ENCODE results near the gene C1orf159.
"Not testable (repeated sequence)": the region's sequence is repeated elsewhere in the genome, so short reads cannot be mapped to it uniquely, and the experiment has no call there.

The C1orf159 gene

DNA sequence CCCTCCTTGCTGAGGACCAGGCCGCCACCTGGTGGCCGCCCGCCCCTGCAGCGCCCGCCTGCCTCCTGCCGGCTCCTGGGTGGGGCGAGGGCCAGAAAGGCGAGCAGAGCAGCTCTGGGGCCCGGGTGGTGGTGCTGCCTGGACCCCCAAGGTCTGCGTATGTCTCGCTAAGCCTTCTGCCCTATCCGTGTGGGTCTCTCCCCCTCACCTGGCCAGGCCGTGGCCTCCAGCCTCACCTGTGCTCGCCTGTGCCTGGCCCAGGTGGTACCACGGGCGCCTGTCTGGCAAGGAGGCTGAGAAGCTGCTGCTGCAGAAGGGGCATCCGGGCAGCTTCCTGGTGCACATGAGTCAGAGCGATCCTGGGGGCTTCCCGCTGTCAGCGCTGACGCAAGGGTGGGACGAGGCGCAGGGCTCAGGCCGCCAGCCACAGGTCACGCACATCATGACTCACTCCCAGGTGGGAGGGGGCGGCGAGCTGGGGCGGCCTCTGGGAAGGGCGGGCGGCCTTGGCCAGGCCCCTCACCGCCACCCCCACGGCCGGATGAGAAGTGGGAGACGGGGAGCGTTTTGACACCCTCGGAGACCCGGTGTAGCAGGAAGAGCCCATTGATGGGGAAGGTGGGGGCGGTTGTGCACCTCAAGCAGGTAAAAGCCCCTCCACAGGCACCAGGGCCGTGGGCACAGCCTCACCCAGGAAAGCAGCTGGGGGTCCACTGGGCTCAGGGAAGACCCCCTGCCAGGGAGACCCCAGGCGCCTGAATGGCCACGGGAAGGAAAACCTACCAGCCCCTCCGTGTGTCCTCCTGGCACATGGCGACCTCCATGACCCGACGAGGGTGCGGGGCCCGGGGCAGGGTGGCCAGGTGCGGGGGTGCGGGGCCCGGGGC is 51.7 kb downstream of the C1orf159 start:
- peak in 1 of 2 experiments; percentile 47 for DNase-seq

GRCh38 chr1:1063261-1063944 is 52.5 kb downstream of the C1orf159 start:
- DNase-seq = no peak

- no peak for DNase-seq
Observed at GRCh38 chr1:1062348-1063163, 53.3 kb downstream of the C1orf159 start.

GRCh38 chr1:1061682-1062345 is 54.1 kb downstream of the C1orf159 start:
- no peak for DNase-seq

DNA sequence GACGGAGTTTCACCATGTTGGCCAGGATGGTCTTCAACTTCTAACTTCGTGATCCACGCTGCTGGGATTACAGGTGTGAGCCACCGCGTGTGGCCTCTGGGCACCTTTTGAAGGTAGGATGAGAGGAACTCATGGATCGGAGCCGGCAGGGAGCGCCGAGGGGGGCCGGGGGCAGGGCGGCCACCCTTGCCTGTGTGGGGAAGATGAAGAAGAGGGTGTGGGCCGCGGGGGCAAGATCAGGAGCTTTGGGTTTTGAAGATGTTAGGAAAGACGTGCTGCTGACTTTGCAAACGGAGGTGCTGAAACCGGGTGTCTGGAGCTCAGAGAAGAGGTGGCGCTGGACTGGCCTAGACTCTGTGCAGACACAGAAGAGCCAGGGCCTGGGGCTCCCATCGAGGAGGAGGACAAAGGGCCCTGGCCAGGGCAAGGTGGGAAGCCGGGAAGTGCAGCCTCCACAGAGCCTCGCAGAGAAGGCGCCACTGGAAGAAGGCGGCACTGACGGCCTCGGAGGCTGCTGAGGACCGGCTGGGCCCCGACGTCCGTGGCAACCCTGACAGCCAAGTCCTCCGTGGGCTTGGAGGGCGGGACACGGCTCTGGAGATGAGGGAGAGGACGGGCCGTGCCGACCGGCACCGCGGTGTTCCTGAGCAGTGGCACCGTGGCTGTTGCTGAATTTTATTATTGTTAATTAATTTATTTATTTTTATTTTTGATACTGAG is 55.4 kb downstream of the C1orf159 start:
- no peak for DNase-seq

DNA sequence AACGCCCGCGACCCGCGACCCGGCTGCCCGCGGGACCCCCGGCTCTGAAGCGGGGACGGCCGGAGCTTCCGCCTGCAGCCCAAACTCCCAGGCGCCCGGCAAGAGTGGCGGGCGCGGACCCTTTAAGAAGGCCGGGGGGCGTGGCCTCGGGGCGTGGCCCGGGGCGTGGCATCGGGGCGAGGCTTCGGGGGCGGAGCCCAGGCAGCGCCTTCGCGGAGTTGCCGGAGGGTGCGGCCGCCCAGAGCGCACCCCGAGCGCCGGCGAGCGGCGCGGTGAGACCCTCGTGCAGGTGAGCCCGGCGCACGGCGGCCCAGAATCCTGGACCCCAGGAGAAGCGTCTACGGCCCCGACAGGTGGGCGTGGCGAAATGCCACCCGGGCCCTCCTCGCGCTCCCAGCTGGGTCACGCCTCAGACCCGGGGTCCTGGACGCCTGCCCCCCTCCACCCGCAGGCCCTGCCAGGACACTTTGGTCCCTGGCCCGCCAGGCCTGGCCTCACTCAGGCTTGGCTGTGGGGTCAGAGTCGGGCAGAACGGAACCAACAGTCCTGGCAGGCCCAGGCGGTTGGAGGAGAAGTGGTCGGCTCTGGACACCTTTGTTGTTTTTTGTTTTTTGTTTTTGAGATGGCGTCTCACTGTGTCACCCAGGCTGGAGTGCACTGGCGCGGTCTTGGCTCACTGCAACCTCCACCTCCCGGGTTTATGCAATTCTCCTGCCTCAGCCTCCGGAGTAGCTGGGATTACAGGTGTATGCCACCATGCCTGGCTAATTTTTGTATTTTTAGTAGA is 56.2 kb downstream of the C1orf159 start:
- peak; percentile 62 to 94 for DNase-seq

DNA sequence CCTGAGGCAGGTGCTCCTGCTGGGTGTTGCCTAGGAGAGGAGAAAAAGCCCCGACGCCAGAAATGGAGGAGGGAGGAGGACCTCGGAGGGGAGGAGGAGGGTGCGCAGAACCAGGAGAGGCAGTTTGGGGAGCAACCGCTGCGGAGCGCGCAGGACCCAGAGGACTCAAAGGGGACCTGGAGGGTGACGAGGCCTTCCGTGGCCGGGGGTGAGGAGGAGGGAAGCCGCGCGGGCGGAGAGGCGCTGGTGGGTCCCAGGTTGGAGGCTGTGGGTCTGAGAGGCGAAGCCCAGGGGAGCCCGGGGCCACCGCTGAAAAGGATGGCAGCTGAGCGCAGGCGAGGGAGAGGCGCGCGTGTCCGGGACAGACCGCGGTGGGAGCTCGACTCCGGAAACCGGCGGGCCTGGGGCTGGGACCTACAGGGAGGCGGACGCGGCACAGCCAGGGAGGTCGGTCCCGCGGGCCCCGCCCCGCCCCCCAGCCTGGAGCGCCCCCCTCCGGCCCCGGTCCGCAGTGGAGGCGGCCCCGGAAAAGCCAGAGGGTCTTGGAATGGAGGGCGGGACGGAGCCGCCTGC is 56.9 kb downstream of the C1orf159 start:
- no peak for DNase-seq

GRCh38 chr1:1058088-1058905 is 57.6 kb downstream of the C1orf159 start:
- DNase-seq = no peak

GRCh38 chr1:1057769-1058087 is 58.2 kb downstream of the C1orf159 start:
- DNase-seq = not testable (repeated sequence)

- DNase-seq = no peak
Observed at GRCh38 chr1:1055841-1056736, 59.8 kb downstream of the C1orf159 start.

DNA sequence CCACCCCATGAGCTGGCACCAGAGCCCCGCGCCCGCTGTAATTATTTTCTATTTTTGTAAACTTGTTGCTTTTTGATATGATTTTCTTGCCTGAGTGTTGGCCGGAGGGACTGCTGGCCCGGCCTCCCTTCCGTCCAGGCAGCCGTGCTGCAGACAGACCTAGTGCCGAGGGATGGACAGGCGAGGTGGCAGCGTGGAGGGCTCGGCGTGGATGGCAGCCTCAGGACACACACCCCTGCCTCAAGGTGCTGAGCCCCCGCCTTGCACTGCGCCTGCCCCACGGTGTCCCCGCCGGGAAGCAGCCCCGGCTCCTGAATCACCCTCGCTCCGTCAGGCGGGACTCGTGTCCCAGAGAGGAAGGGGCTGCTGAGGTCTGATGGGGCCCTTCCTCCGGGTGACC is 60.9 kb downstream of the C1orf159 start:
- DNase-seq = no peak

DNA sequence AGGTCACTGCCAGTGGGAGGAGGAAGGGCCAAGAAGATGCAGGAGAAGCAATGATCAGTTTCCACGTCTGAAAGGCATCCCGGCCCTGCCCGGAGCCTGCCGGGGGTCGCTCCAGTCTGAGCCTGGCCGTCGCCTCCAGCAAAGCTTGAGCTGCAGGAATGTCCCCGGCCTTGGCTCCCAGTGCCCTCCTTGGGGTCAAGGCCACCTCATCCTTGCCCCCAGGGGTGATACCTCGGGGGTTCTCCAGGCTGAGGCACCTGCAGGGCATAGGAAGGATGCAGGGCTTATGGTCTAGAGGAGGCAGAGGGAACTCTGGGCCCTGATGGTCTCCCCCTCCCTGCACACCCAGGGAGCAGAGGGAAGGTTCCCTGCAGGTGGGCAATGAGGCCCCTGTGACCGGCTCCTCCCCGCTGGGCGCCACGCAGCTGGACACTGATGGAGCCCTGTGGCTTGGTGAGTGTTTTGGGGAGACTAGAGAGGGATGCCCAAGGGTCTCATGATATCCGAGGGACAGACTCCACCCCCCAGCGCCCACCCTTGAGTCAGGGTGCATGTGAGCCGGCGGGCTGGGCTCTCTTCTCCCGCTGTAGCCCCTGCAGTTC is 61.7 kb downstream of the C1orf159 start:
- DNase-seq = no peak

DNA sequence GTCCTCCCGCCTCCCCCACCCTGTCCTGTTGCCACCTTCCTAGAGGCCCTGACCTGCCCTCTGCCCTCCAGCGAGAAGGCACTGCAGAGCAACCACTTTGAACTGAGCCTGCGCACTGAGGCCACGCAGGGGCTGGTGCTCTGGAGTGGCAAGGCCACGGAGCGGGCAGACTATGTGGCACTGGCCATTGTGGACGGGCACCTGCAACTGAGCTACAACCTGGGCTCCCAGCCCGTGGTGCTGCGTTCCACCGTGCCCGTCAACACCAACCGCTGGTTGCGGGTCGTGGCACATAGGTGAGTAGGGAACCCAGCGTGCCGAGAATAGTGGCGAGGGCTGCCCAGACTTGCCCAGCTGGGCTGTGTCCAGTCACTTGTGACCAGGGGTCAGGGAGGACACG is 62.2 kb downstream of the C1orf159 start:
- DNase-seq = no peak

DNA sequence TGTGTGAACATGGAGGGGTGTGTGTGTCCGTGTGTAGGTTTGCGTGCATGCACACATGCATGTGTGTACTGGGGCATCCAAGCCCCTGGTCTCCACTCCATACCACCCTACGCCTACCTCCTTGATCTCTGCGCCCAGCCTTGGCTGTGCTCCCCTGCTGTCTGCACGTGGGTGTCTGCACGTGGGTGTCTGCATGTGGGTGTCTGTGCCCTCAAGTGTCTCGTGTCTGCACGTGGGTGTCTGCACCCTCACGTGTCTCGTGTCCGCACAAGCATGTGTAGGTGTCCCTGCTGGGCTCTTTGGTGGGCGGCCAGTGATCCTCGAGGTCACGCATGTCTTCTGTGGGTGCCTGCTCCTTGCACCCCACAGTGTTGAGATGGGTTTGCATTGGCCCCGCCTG is 62.9 kb downstream of the C1orf159 start:
- DNase-seq = no peak

DNA sequence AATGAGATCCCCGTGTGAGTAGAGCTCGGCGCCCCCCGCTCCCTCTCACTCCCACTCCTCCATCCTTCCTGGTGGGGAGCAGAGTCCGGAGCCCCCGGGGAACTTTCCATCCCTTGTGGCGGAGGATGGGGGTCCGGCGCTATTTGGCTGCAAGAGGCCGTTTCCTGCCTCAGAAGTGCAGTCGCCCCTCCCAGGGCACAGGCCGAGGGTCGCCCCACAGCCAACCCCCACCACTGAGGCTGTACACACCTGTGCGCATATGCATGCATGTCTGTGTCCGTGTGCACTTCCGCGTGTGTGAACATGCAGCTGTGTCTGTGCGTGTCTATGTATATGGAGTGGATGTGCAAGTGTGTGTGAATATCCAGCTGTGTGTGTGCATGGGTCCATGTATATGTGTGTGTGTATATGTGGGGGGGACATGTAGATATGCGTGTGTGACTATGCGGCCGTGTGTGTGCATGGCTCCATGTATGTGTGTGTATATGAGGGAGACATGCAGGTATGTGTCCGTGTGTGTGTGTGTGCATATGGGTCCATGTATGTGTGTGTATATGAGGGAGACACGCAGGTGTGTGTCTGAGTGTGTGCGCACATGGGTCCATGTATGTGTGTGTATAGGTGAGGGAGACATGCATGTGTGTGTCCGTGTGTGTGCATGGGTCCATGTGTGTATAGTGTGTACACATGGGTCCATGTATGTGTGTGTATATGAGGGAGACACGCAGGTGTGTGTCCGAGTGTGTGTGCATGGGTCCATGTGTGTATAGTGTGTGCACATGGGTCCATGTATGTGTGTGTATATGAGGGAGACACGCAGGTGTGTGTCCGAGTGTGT is 63.7 kb downstream of the C1orf159 start:
- DNase-seq = no peak

DNA sequence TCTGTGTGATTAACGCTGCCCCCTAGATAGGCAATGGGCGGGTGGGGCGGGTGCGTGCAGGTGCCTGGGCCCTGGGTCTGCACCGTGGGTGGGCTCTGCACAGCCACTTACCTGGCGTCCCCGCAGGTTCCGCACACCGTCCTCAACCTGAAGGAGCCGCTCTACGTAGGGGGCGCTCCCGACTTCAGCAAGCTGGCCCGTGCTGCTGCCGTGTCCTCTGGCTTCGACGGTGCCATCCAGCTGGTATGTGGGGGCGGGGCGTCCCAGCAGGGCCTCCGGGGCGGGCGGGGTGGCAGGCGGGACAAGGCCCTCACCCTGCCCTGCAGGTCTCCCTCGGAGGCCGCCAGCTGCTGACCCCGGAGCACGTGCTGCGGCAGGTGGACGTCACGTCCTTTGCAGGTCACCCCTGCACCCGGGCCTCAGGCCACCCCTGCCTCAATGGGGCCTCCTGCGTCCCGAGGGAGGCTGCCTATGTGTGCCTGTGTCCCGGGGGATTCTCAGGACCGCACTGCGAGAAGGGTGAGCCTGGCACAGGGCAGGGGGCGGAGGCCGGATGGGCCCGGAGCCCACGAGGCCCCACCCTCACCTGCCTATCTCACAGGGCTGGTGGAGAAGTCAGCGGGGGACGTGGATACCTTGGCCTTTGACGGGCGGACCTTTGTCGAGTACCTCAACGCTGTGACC is 64.6 kb downstream of the C1orf159 start:
- no peak for DNase-seq

- DNase-seq = no peak
Observed at GRCh38 chr1:1050577-1051052, 65.3 kb downstream of the C1orf159 start.

Data from NCI-H446 (cell line).